SK-N-SH (cell line): ENCODE data around the gene ZC3H18. TPM values are rescaled to one million over a fixed set of nuclear protein-coding genes. Genes with fewer than 3 reads are reported as not detected.
A peak's percentile ranks its signal among the peaks of the same experiment; 100 is the strongest.

Experiments used
- CTCF ChIA-PET: fragments of 300-600, 350-600 bp; formaldehyde crosslinking; extraction: SDS; loops from one replicate; lab custom pipeline; 2021; lab: Yijun Ruan, JAX
- POLR2A ChIA-PET: fragments of 350-600 bp; sonication (Branson Sonifier 250); formaldehyde crosslinking; extraction: SDS; loops from one replicate; lab custom pipeline; 2020; ENCODE audit warnings: antibody characterized with exemption, inconsistent platforms; lab: Yijun Ruan, JAX
- DNase-seq: peaks from one replicate; pipeline ENCODE4 v3.0.0; 2012
- H2AFZ ChIP-seq: fragments of 200-600 bp; sonication (generic); 2 replicates; pipeline ENCODE4 v1.8.1; 2016; ENCODE audit warnings: antibody characterized with exemption, mild to moderate bottlenecking, low read depth
- H3F3A ChIP-seq: fragments of 200-600 bp; sonication (generic); replicated peaks from 2 replicates; pipeline ENCODE3; 2016; ENCODE audit warnings: antibody characterized with exemption, mild to moderate bottlenecking; ENCODE audit not compliant: insufficient read depth
- H3K27ac ChIP-seq, 2 experiments: fragments of 200-500 bp in 1 of 2; fragments of 200-600 bp in 1 of 2; sonication (Bioruptor generic) in 1 of 2; sonication (generic), shearing (Covaris generic) in 1 of 2; 2 replicates each; pipeline versions ENCODE4 v1.5.1 to v1.6.1; 2014 to 2016; ENCODE audit warnings: low read depth in 2 of 2, inconsistent platforms in 1 of 2, low read length in 1 of 2, mild to moderate bottlenecking in 1 of 2, mixed read lengths in 1 of 2
- H3K27me3 ChIP-seq: fragments of 200-600 bp; sonication (generic), shearing (Covaris generic); 2 replicates; pipeline ENCODE4 v1.6.1; 2016; ENCODE audit warnings: mixed run types; ENCODE audit not compliant: insufficient read depth
- H3K36me3 ChIP-seq, 2 experiments: fragments of 200-500 bp in 1 of 2; fragments of 200-600 bp in 1 of 2; sonication (Bioruptor generic) in 1 of 2; sonication (generic) in 1 of 2; replicated peaks in 1 of 2; 2 replicates each; pipeline versions ENCODE3 to v1.5.1; 2014 to 2016; ENCODE audit warnings: low read length in 1 of 2, mild to moderate bottlenecking in 1 of 2; ENCODE audit not compliant: insufficient read depth in 2 of 2, control insufficient read depth in 1 of 2
- H3K4me1 ChIP-seq, 2 experiments: fragments of 200-500 bp in 1 of 2; fragments of 200-600 bp in 1 of 2; sonication (Bioruptor generic) in 1 of 2; sonication (generic), shearing (Covaris generic) in 1 of 2; 2 replicates each; pipeline versions ENCODE4 v1.5.1 to v1.6.1; 2014 to 2016; ENCODE audit warnings: low read depth in 1 of 2, low read length in 1 of 2, mixed run types in 1 of 2; ENCODE audit not compliant: insufficient read depth in 2 of 2, control insufficient read depth in 1 of 2
- H3K4me2 ChIP-seq: fragments of 200-600 bp; sonication (generic), shearing (Covaris generic); 2 replicates; pipeline ENCODE4 v1.6.1; 2017; ENCODE audit warnings: mixed run types
- H3K4me3 ChIP-seq, 2 experiments: fragments of 200-500 bp in 1 of 2; fragments of 200-600 bp in 1 of 2; sonication (Bioruptor generic) in 1 of 2; sonication (generic), shearing (Covaris generic) in 1 of 2; 2 replicates each; pipeline versions ENCODE4 v1.5.1 to v1.8.1; 2014 to 2016; ENCODE audit warnings: low read depth in 2 of 2, inconsistent platforms in 1 of 2, low read length in 1 of 2, mild to moderate bottlenecking in 1 of 2, mixed read lengths in 1 of 2, moderate library complexity in 1 of 2
- H3K79me2 ChIP-seq: fragments of 200-600 bp; sonication (generic); 2 replicates; pipeline ENCODE4 v1.8.1; 2017; ENCODE audit warnings: mild to moderate bottlenecking; ENCODE audit not compliant: insufficient read depth
- H3K9ac ChIP-seq: fragments of 200-600 bp; sonication (generic); 2 replicates; pipeline ENCODE4 v1.6.1; 2017; ENCODE audit warnings: mixed run types
- H3K9me2 ChIP-seq: fragments of 200-600 bp; sonication (generic); 2 replicates; pipeline ENCODE4 v1.6.1; 2017; ENCODE audit warnings: mixed run types
- H3K9me3 ChIP-seq: fragments of 200-600 bp; sonication (generic); 2 replicates; pipeline ENCODE4 v1.6.1; 2017; ENCODE audit warnings: mixed run types, mild to moderate bottlenecking, moderate library complexity
- H4K20me1 ChIP-seq: fragments of 200-600 bp; sonication (generic); 2 replicates; pipeline ENCODE4 v1.6.1; 2017; ENCODE audit warnings: mild to moderate bottlenecking, mixed run types; ENCODE audit not compliant: insufficient read depth
- CHD2 ChIP-seq: fragments of 150-350 bp; IDR thresholded peaks from 2 replicates; pipeline ENCODE4 v1.6.1; 2018; ENCODE audit warnings: low read length; ENCODE audit not compliant: partially characterized antibody
- CTCF ChIP-seq: fragments of 200-600 bp; sonication (generic); IDR thresholded peaks from 2 replicates; pipeline ENCODE4 v1.6.1; 2017; ENCODE audit warnings: antibody characterized with exemption, mild to moderate bottlenecking, moderate library complexity
- FOXJ3 ChIP-seq: sonication (generic); formaldehyde crosslinking; IDR thresholded peaks from 2 replicates; pipeline ENCODE4 v1.5.1; 2020; ENCODE audit warnings: mild to moderate bottlenecking, missing genetic modification reagents
- GATA2 ChIP-seq: sonication (generic); formaldehyde crosslinking; IDR thresholded peaks from 2 replicates; pipeline ENCODE4 v1.5.0; 2020; ENCODE audit warnings: mild to moderate bottlenecking, missing genetic modification reagents
- IRF3 ChIP-seq: fragments of 150-350 bp; IDR thresholded peaks from 2 replicates; pipeline ENCODE4 v1.6.1; 2016; ENCODE audit warnings: mild to moderate bottlenecking, low read depth, low read length
- MXI1 ChIP-seq: IDR thresholded peaks from 2 replicates; pipeline ENCODE4 v1.6.1; 2012; ENCODE audit warnings: mild to moderate bottlenecking, low read depth, low read length, improper control_type of control experiment
- NRF1 ChIP-seq: IDR thresholded peaks from 2 replicates; pipeline ENCODE4 v1.6.1; 2012; ENCODE audit warnings: low read depth, mild to moderate bottlenecking, low read length
- PBX3 ChIP-seq: IDR thresholded peaks from 2 replicates; pipeline ENCODE4; 2012
- POLR2AphosphoS5 ChIP-seq: IDR thresholded peaks from 2 replicates; pipeline ENCODE4 v1.6.1; 2012; ENCODE audit warnings: low read depth, low read length
- RAD21 ChIP-seq: IDR thresholded peaks from 2 replicates; pipeline ENCODE4 v1.6.1; 2012; ENCODE audit warnings: mild to moderate bottlenecking, low read length
- RCOR1 ChIP-seq: fragments of 150-350 bp; IDR thresholded peaks from 2 replicates; pipeline ENCODE4 v1.6.1; 2017; ENCODE audit warnings: antibody characterized with exemption, low read length
- RFX5 ChIP-seq: IDR thresholded peaks from 2 replicates; pipeline ENCODE4 v1.6.1; 2012; ENCODE audit warnings: mild to moderate bottlenecking, improper control_type of control experiment, low read length
- SIN3A ChIP-seq: IDR thresholded peaks from 2 replicates; pipeline ENCODE4 v1.6.1; 2012; ENCODE audit warnings: low read depth, mild to moderate bottlenecking, low read length, moderate library complexity, borderline replicate concordance
- SMC3 ChIP-seq: IDR thresholded peaks from 2 replicates; pipeline ENCODE4 v1.6.1; 2012; ENCODE audit warnings: low read depth, low read length, improper control_type of control experiment
- TCF12 ChIP-seq: IDR thresholded peaks from 2 replicates; pipeline ENCODE4 v1.4.0; 2012
- TEAD4 ChIP-seq: IDR thresholded peaks from 2 replicates; pipeline ENCODE4 v1.4.0; 2012; ENCODE audit warnings: mild to moderate bottlenecking, borderline replicate concordance; ENCODE audit not compliant: insufficient read depth
- USF1 ChIP-seq: IDR thresholded peaks from 2 replicates; pipeline ENCODE4 v1.4.0; 2012; ENCODE audit warnings: low read depth, borderline replicate concordance
- ZBTB33 ChIP-seq: IDR thresholded peaks from 2 replicates; pipeline ENCODE4 v1.4.0; 2012; ENCODE audit warnings: low read depth, borderline replicate concordance
- WGBS: methylation state at CpG from one replicate; pipeline ENCODE4 v1.1.6; 2017; ENCODE audit warnings: low lambda C conversion rate; 5-methylcytosine and 5-hydroxymethylcytosine counted together
- polyA plus RNA-seq, 3 experiments: library from polyadenylated mRNA; depleted of rRNA; stranded (reverse); fragments of >200 nt; gene quantifications; 2 replicates each; pipeline ENCODE4 v1.2.3, GENCODE V29; 2012

ZC3H18 gene
- polyA plus RNA-seq, 1 of the 3 experiments (the other 2 are of a cell fraction): 32.7 TPM

- H3K4me2 ChIP-seq: peak overlapping the region; percentile 96; the same call in 1 of the 2 replicates
- peaks cover 4 to 10% of the 10 kb centered on the region in 2 experiments; a peak in 2 of 4 replicates for H3K4me1 ChIP-seq
- POLR2A ChIA-PET: interaction anchor here (1.3 kb wide), 1 partner anchor 10 kb away, joined by 3 read pairs; no protein-coding TSS in a partner anchor
- no peaks in the 10 kb centered on the region for H3K79me2 ChIP-seq
- DNase-seq: no peak
- peak overlapping the region in 1 of 2 experiments; percentile 78; a peak in 2 of 4 replicates for H3K4me3 ChIP-seq
- H4K20me1 ChIP-seq: no peaks in the 10 kb centered on the region
- no peaks in the 10 kb centered on the region for H3K9me2 ChIP-seq
- H3K36me3 ChIP-seq: no peaks in the 10 kb centered on the region
- no peaks in the 10 kb centered on the region for H3F3A ChIP-seq
- no peak overlapping the region; a peak in 1 of 4 replicates for H3K27ac ChIP-seq
- TF ChIP-seq FOXJ3 (CRISPR knock-in tag): no peak
- no peak for TF ChIP-seq GATA2 (CRISPR knock-in tag)
- no peak for TF ChIP-seq USF1
- TF ChIP-seq IRF3: no peak
- TF ChIP-seq MXI1: no peak
- TF ChIP-seq PBX3: no peak
- no peak for TF ChIP-seq RAD21
- no peak for TF ChIP-seq NRF1
- no peak for TF ChIP-seq CTCF
- no peak for TF ChIP-seq CHD2
- no peak for TF ChIP-seq POLR2AphosphoS5
- TF ChIP-seq RCOR1: no peak
- no peak for TF ChIP-seq ZBTB33
- TF ChIP-seq SIN3A: no peak
- no peak for TF ChIP-seq TEAD4
- no peak for TF ChIP-seq TCF12
- no peak for TF ChIP-seq SMC3
- no peak for TF ChIP-seq RFX5
- CTCF ChIA-PET: interaction anchor here (0.7 to 1.9 kb wide), 6 partner anchors 10 to 134 kb away, joined by 3 to 6 read pairs (median 3); partner anchors contain the start of gene MVD
- 87% methylated on average over 16 of the region's 20 CpGs for WGBS
- no peak overlapping the region for H3K9ac ChIP-seq
- no peak overlapping the region for H2AFZ ChIP-seq
- no peaks in the 10 kb centered on the region for H3K9me3 ChIP-seq
- no peaks in the 10 kb centered on the region for H3K27me3 ChIP-seq
Observed at GRCh38 chr16:88649195-88649923, 79.2 kb downstream of the ZC3H18 start.
